Gastrocnemius medialis (tissue), 4 donors: ENCODE data around the gene AMBN. TPM values are rescaled to one million over a fixed set of nuclear protein-coding genes. Genes with fewer than 3 reads are reported as not detected.

ENCODE experiments used
- ATAC-seq, 2 donors: fragments of 150-250 bp; one replicate each; pipeline ENCODE4 v1.9.1; 2016
- DNase-seq, 2 donors: peaks; one replicate each; pipeline ENCODE4 v3.0.0-alpha.2; 2019
- H3K27ac ChIP-seq, 4 donors: fragments of 200-600 bp; sonication (generic); 1 replicate in 1 of 4; 2 replicates in 3 of 4; pipeline ENCODE4 v1.5.1; 2016 to 2018; ENCODE audit warnings: mild to moderate bottlenecking in 2 of 4, moderate library complexity in 1 of 4
- H3K27me3 ChIP-seq, 3 donors: fragments of 200-600 bp; sonication (generic) in 2 of 3; 1 replicate in 1 of 3; 2 replicates in 2 of 3; pipeline versions ENCODE4 v1.5.1 to v1.6.0; 2016 to 2019; ENCODE audit warnings: mild to moderate bottlenecking in 1 of 3, moderate library complexity in 1 of 3
- H3K36me3 ChIP-seq, 2 donors: fragments of 200-600 bp; sonication (generic) in 1 of 2; one replicate each; pipeline ENCODE4 v1.5.1; 2017 to 2018
- H3K4me1 ChIP-seq, 2 donors: fragments of 200-600 bp; sonication (generic) in 1 of 2; one replicate each; pipeline ENCODE4 v1.5.1; 2016 to 2017; ENCODE audit warnings: mild to moderate bottlenecking in 2 of 2
- H3K4me3 ChIP-seq, 4 donors: fragments of 200-600 bp; sonication (generic) in 3 of 4; 1 replicate in 1 of 4; 2 replicates in 3 of 4; pipeline ENCODE4 v1.5.1; 2016 to 2019; ENCODE audit warnings: mild to moderate bottlenecking in 2 of 4
- H3K9me3 ChIP-seq, 3 donors: fragments of 200-600 bp; sonication (generic) in 2 of 3; 1 replicate in 1 of 3; 2 replicates in 2 of 3; pipeline ENCODE4 v1.5.1; 2016 to 2019
- CTCF ChIP-seq, 5 experiments: fragments of 450-650 bp in 3 of 5; fragments of 200-600 bp in 2 of 5; sonication (generic) in 2 of 5; IDR thresholded peaks in 4 of 5; conservative IDR thresholded peaks in 1 of 5; 1 replicate in 4 of 5; 2 replicates in 1 of 5; pipeline ENCODE4 v1.5.1; 2016 to 2019; ENCODE audit warnings: antibody characterized with exemption in 5 of 5, mild to moderate bottlenecking in 3 of 5, moderate library complexity in 3 of 5
- POLR2A ChIP-seq, 2 donors: fragments of 450-650 bp; IDR thresholded peaks; one replicate each; pipeline ENCODE4 v1.6.1; 2017; ENCODE audit warnings: antibody characterized with exemption in 2 of 2, mild to moderate bottlenecking in 2 of 2, moderate library complexity in 2 of 2
- in situ Hi-C, 4 donors: fragments of 200-750 bp; cut with MboI; loops; one replicate each; pipeline versions ENCODE4 v1.15.0 to v1.8.0; 2017; ENCODE audit warnings: low sequenced_read_pairs in 4 of 4
- intact Hi-C: fragments of 100-400 bp; cut with DNase I; formaldehyde crosslinking; loops from one replicate; pipeline ENCODE4 v1.15.1; 2023; ENCODE audit warnings: low total_unique reads
- total RNA-seq, 4 donors: library from RNA; depleted of rRNA; stranded (reverse); fragments of >200 nt; gene quantifications; one replicate each; pipeline versions ENCODE4 v1.1.0 to v1.2.3, GENCODE V29; 2016

The AMBN gene
- total RNA-seq, 4 donors from 2014 or later, result not detected

- ATAC-seq, result no peak
- intact Hi-C loops (loop anchor here (5.0 kb wide), 1 partner anchor 403 kb away; no protein-coding TSS in a partner anchor), in situ Hi-C loops (loop anchor here in 2 of 4 donors (25.0 kb wide), 1 partner anchor 1108 kb away; no protein-coding TSS in a partner anchor)
- Histone ChIP-seq H3K27me3 (no peaks in the 10 kb centered on the region), H3K27ac (no peak overlapping the region), H3K36me3 (no peaks in the 10 kb centered on the region), H3K9me3 (no peaks in the 10 kb centered on the region), H3K4me1 (no peaks in the 10 kb centered on the region), H3K4me3 (no peak overlapping the region)
- no peak for DNase-seq
- TF ChIP-seq POLR2A (IDR thresholded peaks at IDR 0.05) (no peak), CTCF (IDR thresholded peaks at IDR 0.05 in 4 of 5, conservative IDR thresholded peaks at IDR 0.05 in 1 of 5) (no peak)
These were observed 11.8 kb downstream of the AMBN start for GRCh38 chr4:70603856-70604255.

DNA sequence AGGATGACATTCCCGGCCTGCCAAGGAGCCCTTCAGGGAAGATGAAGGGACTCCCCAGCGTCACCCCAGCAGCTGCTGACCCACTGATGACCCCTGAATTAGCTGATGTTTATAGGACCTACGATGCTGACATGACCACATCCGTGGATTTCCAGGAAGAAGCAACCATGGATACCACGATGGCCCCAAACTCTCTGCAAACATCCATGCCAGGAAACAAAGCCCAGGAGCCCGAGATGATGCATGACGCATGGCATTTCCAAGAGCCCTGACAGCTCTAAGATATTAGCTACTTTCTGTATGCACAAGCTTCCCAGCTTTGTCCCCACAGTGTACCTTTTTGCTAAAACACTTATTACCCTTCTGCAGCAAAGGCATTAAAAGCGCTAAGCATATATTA, 14.4 kb downstream of the AMBN start:
- Histone ChIP-seq H3K4me1 (no peaks in the 10 kb centered on the region), H3K27me3 (no peaks in the 10 kb centered on the region), H3K9me3 (no peaks in the 10 kb centered on the region), H3K36me3 (no peaks in the 10 kb centered on the region), H3K27ac (no peak overlapping the region), H3K4me3 (no peak overlapping the region)
- ATAC-seq (no peak), DNase-seq (no peak)
- intact Hi-C loops (no loop called here), in situ Hi-C loops (loop anchor here in 2 of 4 donors (25.0 kb wide), 1 partner anchor 1106 kb away; no protein-coding TSS in a partner anchor)
- TF ChIP-seq CTCF (IDR thresholded peaks at IDR 0.05 in 4 of 5, conservative IDR thresholded peaks at IDR 0.05 in 1 of 5) (no peak), POLR2A (IDR thresholded peaks at IDR 0.05) (no peak)

DNA sequence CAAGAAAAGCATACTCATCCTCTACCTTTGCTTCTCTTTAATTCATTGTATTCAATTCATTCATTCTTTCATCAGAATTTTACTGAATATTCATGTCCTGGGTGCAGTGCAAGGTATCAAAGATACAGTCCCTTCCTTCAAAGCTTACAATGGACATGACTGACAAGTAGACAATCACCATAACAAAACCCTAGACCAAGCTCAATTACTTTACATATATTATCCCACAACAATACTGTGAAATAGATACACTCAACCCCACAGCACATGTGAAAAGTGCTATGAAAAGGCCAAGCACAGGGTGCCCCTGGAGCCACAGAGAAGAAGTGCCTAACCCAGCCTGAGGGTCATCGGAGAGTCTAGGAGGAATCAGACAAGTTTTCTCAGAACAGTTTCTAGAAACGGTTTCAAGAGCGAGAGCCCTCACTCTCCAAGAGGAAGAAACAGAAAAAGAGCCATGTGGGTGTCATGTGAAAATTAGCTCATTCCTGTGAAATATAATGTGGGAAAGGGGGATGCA, 15.3 kb downstream of the AMBN start:
- Histone ChIP-seq H3K27ac (no peak overlapping the region), H3K27me3 (no peaks in the 10 kb centered on the region), H3K4me1 (no peaks in the 10 kb centered on the region), H3K9me3 (no peaks in the 10 kb centered on the region), H3K36me3 (no peaks in the 10 kb centered on the region), H3K4me3 (no peak overlapping the region)
- intact Hi-C loops (no loop called here), in situ Hi-C loops (loop anchor here in 2 of 4 donors (25.0 kb wide), 1 partner anchor 1105 kb away; no protein-coding TSS in a partner anchor)
- no peak for ATAC-seq
- no peak for DNase-seq
- no peak for TF ChIP-seq POLR2A (IDR thresholded peaks at IDR 0.05)
- no peak for TF ChIP-seq CTCF (IDR thresholded peaks at IDR 0.05 in 4 of 5, conservative IDR thresholded peaks at IDR 0.05 in 1 of 5)

DNA sequence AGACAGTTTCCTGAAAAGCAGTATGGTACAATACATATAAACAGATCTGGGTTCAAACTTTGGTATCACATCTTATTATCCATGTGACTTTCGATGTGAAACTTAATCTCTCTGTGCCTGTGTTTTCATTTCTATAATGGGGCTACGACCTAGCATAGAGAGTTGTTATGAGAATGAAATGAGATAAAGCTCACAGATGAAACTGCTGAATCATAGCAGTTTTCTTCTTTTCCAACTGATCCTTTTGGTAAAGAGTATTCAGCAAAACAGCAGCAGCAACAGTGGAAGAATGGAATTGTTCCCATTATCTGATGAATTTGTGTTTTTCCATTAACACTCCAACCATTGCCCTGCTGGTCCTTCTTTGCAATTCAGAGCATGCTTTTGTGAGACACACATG, 16.3 kb downstream of the AMBN start:
- no peak for TF ChIP-seq CTCF (IDR thresholded peaks at IDR 0.05 in 4 of 5, conservative IDR thresholded peaks at IDR 0.05 in 1 of 5)
- no peak for TF ChIP-seq POLR2A (IDR thresholded peaks at IDR 0.05)
- no peak overlapping the region for H3K4me3 ChIP-seq
- H3K36me3 ChIP-seq, result no peaks in the 10 kb centered on the region
- in situ Hi-C loops, result loop anchor here in 2 of 4 donors (25.0 kb wide), 1 partner anchor 1104 kb away; no protein-coding TSS in a partner anchor
- H3K27ac ChIP-seq, result no peak overlapping the region
- H3K27me3 ChIP-seq, result no peaks in the 10 kb centered on the region
- intact Hi-C loops, result no loop called here
- ATAC-seq (no peak), DNase-seq (no peak)
- no peaks in the 10 kb centered on the region for H3K4me1 ChIP-seq
- H3K9me3 ChIP-seq, result no peaks in the 10 kb centered on the region
